BJ (cell line): Measurements from ENCODE around the gene CDC73. TPM values are rescaled to one million over a fixed set of nuclear protein-coding genes. Genes with fewer than 3 reads are reported as not detected.

Experiments used
- CTCF ChIA-PET: fragments of 350-600 bp; formaldehyde crosslinking; extraction: SDS; loops from one replicate; lab custom pipeline; 2021; ENCODE audit warnings: antibody characterized with exemption, inconsistent platforms; lab: Yijun Ruan, JAX
- POLR2A ChIA-PET: fragments of 300-600 bp; sonication (Branson Sonifier 250); formaldehyde crosslinking; extraction: SDS; loops from one replicate; lab custom pipeline; 2021; ENCODE audit warnings: antibody characterized with exemption; lab: Charles Lee
- DNase-seq: peaks from one replicate; pipeline ENCODE4 v3.0.0-alpha.2; 2011; ENCODE audit warnings: low read depth
- H3K27me3 ChIP-seq: 2 replicates; pipeline ENCODE4 v1.6.0; 2011; ENCODE audit warnings: low read length; ENCODE audit not compliant: control insufficient read depth, insufficient read depth
- H3K36me3 ChIP-seq: 2 replicates; pipeline ENCODE4 v1.5.1; 2011; ENCODE audit warnings: low read length; ENCODE audit not compliant: control insufficient read depth, insufficient read depth
- H3K4me3 ChIP-seq: 2 replicates; pipeline ENCODE4 v1.5.1; 2011; ENCODE audit warnings: low read depth, mild to moderate bottlenecking, control low read depth, low read length
- CTCF ChIP-seq: IDR thresholded peaks from 2 replicates; pipeline ENCODE4 v1.5.1; 2011; ENCODE audit warnings: low read depth, mild to moderate bottlenecking, control low read depth, inconsistent platforms, low read length, moderate library complexity; ENCODE audit not compliant: insufficient read depth
- polyA plus RNA-seq: library from polyadenylated mRNA; depleted of rRNA; stranded (reverse); fragments of >200 nt; gene quantifications from 2 replicates; pipeline ENCODE4 v1.2.3, GENCODE V29; 2011

The CDC73 gene
- polyA plus RNA-seq, 1 experiment: 16.1 TPM

- ChIA-PET POLR2A (no interaction called here), CTCF (interaction anchor here (0.6 to 1.5 kb wide), 2 partner anchors 13 kb away, joined by 5 to 7 read pairs; no protein-coding TSS in a partner anchor)
- Histone ChIP-seq H3K27me3 (no peaks in the 10 kb centered on the region), H3K36me3 (peaks cover 3% of the 10 kb centered on the region; the same call in 1 of the 2 replicates), H3K4me3 (no peak overlapping the region)
- no peak for TF ChIP-seq CTCF
- DNase-seq: no peak
These were observed 119.4 kb downstream of the CDC73 start for GRCh38 chr1:193241132-193241827.

GRCh38 chr1:193242000-193242399 lies 120.2 kb downstream of the CDC73 start:
- Histone ChIP-seq H3K4me3 (no peak overlapping the region), H3K27me3 (no peaks in the 10 kb centered on the region), H3K36me3 (peaks cover 3% of the 10 kb centered on the region; the same call in 1 of the 2 replicates)
- ChIA-PET POLR2A (no interaction called here), CTCF (interaction anchor here (1.5 kb wide), 1 partner anchor 12 kb away, joined by 5 read pairs; no protein-coding TSS in a partner anchor)
- TF ChIP-seq CTCF: no peak
- DNase-seq: no peak

DNA sequence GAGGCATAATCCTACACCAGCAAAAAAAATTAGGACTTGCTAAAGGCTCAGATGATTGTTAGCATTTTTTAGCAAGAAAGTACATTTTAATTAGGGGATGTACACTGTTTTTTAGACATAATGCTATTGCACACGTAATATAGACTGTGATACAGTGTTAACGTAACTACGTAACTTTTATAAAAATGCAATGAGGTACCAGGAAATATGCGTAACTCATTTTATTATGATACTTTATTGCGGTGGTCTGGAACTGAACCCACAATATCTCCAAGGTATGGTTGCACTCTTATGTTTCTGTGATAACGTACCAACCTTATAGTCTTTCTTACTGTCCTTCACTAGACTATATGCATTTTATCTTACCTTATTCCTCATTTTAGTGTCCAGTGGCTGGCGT lies 127.4 kb downstream of the CDC73 start:
- no peak for TF ChIP-seq CTCF
- ChIA-PET POLR2A (no interaction called here), CTCF (no interaction called here)
- peaks cover 3% of the 10 kb centered on the region; the same call in 1 of the 2 replicates for H3K36me3 ChIP-seq
- H3K4me3 ChIP-seq: no peak overlapping the region
- no peaks in the 10 kb centered on the region for H3K27me3 ChIP-seq
- DNase-seq: no peak

- ChIA-PET POLR2A (no interaction called here), CTCF (interaction anchor here (0.6 kb wide), 1 partner anchor 10 kb away, joined by 3 read pairs; no protein-coding TSS in a partner anchor)
- DNase-seq: no peak
- H3K27me3 ChIP-seq: no peaks in the 10 kb centered on the region
- H3K4me3 ChIP-seq: no peak overlapping the region
- TF ChIP-seq CTCF: no peak
- H3K36me3 ChIP-seq: peaks cover 3% of the 10 kb centered on the region; the same call in 1 of the 2 replicates
These were observed 130.1 kb downstream of the CDC73 start for GRCh38 chr1:193251950-193252349.

DNA sequence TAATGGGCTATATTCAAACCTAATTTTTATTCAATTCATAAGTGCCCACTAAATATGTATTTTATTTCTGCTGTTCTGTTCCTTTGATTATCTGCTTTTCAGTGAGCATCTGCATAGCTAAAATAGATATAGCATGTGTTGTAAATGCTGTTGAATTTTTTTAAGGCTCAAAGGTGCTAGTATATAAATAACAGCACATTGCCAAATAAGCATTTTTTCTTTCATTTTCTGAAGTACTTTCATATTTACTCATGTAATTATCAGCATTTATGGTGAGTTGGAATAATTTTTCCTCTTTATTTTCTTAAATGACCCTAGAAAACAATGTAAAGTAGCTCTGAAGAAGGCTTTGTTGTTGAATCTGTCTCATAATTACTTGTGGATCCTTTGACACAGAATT lies 134.2 kb downstream of the CDC73 start:
- H3K36me3 ChIP-seq: no peaks in the 10 kb centered on the region
- no peak overlapping the region for H3K4me3 ChIP-seq
- H3K27me3 ChIP-seq: no peaks in the 10 kb centered on the region
- no peak for TF ChIP-seq CTCF
- ChIA-PET POLR2A (interaction anchor here (0.6 kb wide), 1 partner anchor 46 kb away, joined by 3 read pairs; no protein-coding TSS in a partner anchor), CTCF (no interaction called here)
- DNase-seq: no peak
